H1 (cell line): ENCODE measurements around the gene SLAIN2. TPM values are rescaled to one million over a fixed set of nuclear protein-coding genes. Genes with fewer than 3 reads are reported as not detected.

ENCODE experiments used
- CHD7 ChIP-seq: fragments of 300-600 bp; sonication (generic); IDR thresholded peaks from 2 replicates; pipeline ENCODE4 v1.7.1; 2012; ENCODE audit warnings: low read length, moderate library complexity, mild to moderate bottlenecking, inconsistent platforms; ENCODE audit not compliant: insufficient replicate concordance
- E2F6 ChIP-seq: IDR thresholded peaks from 2 replicates; pipeline ENCODE4 v1.6.1; 2012; ENCODE audit warnings: inconsistent platforms
- GABPA ChIP-seq: IDR thresholded peaks from 2 replicates; pipeline ENCODE4 v1.6.1; 2011; ENCODE audit warnings: mild to moderate bottlenecking, low read length, moderate library complexity, borderline replicate concordance; ENCODE audit not compliant: insufficient read depth
- JUN ChIP-seq: IDR thresholded peaks from 2 replicates; pipeline ENCODE4 v1.6.1; 2011; ENCODE audit warnings: low read depth, mild to moderate bottlenecking, improper control_type of control experiment, low read length
- KDM1A ChIP-seq: fragments of 200-600, 300-600 bp; sonication (generic); IDR thresholded peaks from 2 replicates; pipeline ENCODE4 v1.7.1; 2016; ENCODE audit warnings: mild to moderate bottlenecking, low read length, borderline replicate concordance
- MAFK ChIP-seq: IDR thresholded peaks from 2 replicates; pipeline ENCODE4 v1.6.1; 2012; ENCODE audit warnings: low read depth, mild to moderate bottlenecking, improper control_type of control experiment, low read length
- RXRA ChIP-seq: IDR thresholded peaks from 2 replicates; pipeline ENCODE4 v1.6.1; 2011; ENCODE audit warnings: low read depth, mild to moderate bottlenecking, low read length, moderate library complexity; ENCODE audit not compliant: insufficient read depth
- SAP30 ChIP-seq: fragments of 300-600 bp; sonication (generic); IDR thresholded peaks from 2 replicates; pipeline ENCODE4 v1.7.1; 2012; ENCODE audit warnings: low read length, moderate library complexity, mild to moderate bottlenecking, inconsistent platforms; ENCODE audit not compliant: insufficient read depth, insufficient replicate concordance
- TEAD4 ChIP-seq: IDR thresholded peaks from 2 replicates; pipeline ENCODE4 v1.6.1; 2012; ENCODE audit warnings: low read depth, low read length, inconsistent platforms, mixed read lengths
- polyA plus RNA-seq, 7 experiments: library from polyadenylated mRNA; depleted of rRNA in 3 of 7; stranded (reverse) in 5 of 7; unstranded in 2 of 7; fragments of >200 nt in 5 of 7; fragments of 200-250 nt in 2 of 7; gene quantifications; 1 replicate in 5 of 7; 2 replicates in 1 of 7; 4 replicates in 1 of 7; pipeline versions ENCODE4 v1.2.1 to v1.2.3, GENCODE V29; 2011 to 2013; ENCODE audit warnings: missing spikeins in 2 of 7, mixed read lengths in 2 of 7
- total RNA-seq: library from RNA; stranded (reverse); fragmentation: NEBNext Ultra II Directional; extraction: Animal tissue kit (Norgen Biotek cat#: 25700); gene quantifications from 2 replicates; pipeline ENCODE4 v1.2.1, GENCODE V29; 2021

The SLAIN2 gene
- total and polyA plus RNA-seq, 2 of the 8 experiments (the other 6 are each of a cell fraction or from before 2014, with no cell fraction given) = 8.2 to 40.0 TPM

DNA sequence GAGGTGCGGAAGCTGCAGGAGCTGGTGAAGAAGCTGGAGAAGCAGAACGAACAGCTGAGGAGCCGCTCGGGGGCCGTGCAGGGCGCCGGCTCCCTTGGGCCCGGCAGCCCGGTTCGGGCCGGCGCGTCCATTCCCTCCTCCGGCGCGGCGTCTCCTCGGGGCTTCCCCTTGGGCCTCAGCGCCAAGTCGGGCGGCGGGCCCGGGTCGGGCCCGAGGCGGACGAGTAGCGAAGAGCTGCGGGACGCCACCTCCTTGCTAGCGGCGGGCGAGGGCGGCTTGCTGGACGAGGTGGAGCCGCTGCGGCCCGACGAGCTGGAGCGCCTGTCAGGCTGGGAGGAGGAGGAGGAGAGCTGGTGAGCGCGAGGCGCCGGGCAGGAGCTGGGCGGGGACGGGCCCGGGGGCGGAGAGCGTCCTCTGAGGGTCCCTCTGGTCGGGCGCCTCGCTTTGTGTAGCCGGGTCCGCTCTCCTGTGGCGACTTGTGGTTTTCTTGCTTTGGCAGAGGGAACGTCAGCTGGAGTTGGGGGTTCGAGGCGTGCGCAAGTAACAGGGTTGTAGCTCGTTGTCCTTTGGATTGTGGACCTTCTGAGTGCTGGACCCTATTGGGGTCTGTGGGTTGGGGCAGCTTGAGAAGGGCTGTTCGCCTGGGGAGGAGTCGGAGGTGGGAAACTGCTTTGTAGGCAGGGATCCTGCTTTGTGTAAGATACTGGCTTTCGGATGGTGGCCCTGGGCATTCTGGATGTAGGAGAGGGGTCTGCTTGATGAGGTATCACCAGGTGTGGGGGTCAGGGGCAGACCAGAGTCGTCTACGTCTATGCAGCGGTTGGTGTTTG is 662 bp downstream of the SLAIN2 start (continued):
- TF ChIP-seq CHD7 = no peak
- TF ChIP-seq GABPA = no peak
- no peak for TF ChIP-seq E2F6
- no peak for TF ChIP-seq SAP30
- TF ChIP-seq TEAD4 = no peak
- no peak for TF ChIP-seq JUN
- TF ChIP-seq KDM1A = 0 out of 2 replicates have a peak, but pooled peaks have one; percentile 45
- no peak for TF ChIP-seq MAFK
- TF ChIP-seq RXRA = no peak
